RWPE2 (cell line): Measurements from ENCODE around the gene PRSS38.

ENCODE experiments used
- ATAC-seq: fragments of 200-7000 bp; cut with Tn5 transposase; 3 replicates; pipeline ENCODE4 v1.9.1; 2021; ENCODE audit warnings: low read depth
- DNase-seq: peaks from one replicate; pipeline ENCODE4 v3.0.0-alpha.2; 2020; ENCODE audit warnings: low spot score
- H3K27ac ChIP-seq: fragments of 450-650 bp; 2 replicates; pipeline ENCODE4 v1.5.1; 2017; ENCODE audit warnings: mild to moderate bottlenecking; ENCODE audit not compliant: poor library complexity, severe bottlenecking
- H3K27me3 ChIP-seq: fragments of 250-450 bp; sonication (Bioruptor Pico); 2 replicates; pipeline ENCODE4 v1.5.1; 2021; ENCODE audit warnings: mild to moderate bottlenecking, moderate library complexity; ENCODE audit not compliant: insufficient read depth, poor library complexity, severe bottlenecking
- H3K36me3 ChIP-seq: fragments of 250-450 bp; sonication (Bioruptor Pico); 2 replicates; pipeline ENCODE4 v1.5.1; 2020; ENCODE audit warnings: low read depth, mild to moderate bottlenecking, moderate library complexity
- H3K4me1 ChIP-seq: fragments of 250-450 bp; sonication (Bioruptor Pico); 2 replicates; pipeline ENCODE4 v1.5.1; 2021; ENCODE audit warnings: mild to moderate bottlenecking, moderate library complexity; ENCODE audit not compliant: insufficient read depth, poor library complexity, severe bottlenecking
- H3K4me3 ChIP-seq: fragments of 250-450 bp; sonication (Bioruptor Pico); 2 replicates; pipeline ENCODE4 v1.5.1; 2021; ENCODE audit warnings: mild to moderate bottlenecking, moderate library complexity; ENCODE audit not compliant: severe bottlenecking
- H3K9me3 ChIP-seq: fragments of 250-450 bp; sonication (Bioruptor Pico); 2 replicates; pipeline ENCODE4 v1.5.1; 2021; ENCODE audit warnings: mild to moderate bottlenecking, moderate library complexity; ENCODE audit not compliant: severe bottlenecking
- CTCF ChIP-seq: fragments of 450-650 bp; IDR thresholded peaks from one replicate; pipeline ENCODE4 v1.5.1; 2017; ENCODE audit warnings: mild to moderate bottlenecking, moderate library complexity; ENCODE audit not compliant: poor library complexity, severe bottlenecking

Gene PRSS38

GRCh38 chr1:227815468-227816409 lies at the start of gene PRSS38:
Gene PRSS38, plus strand, starts transcription at chr1:227815675. Its CDS starts 42 bp downstream, at chr1:227815717.
- Histone ChIP-seq H3K4me1 (no peaks in the 10 kb centered on the region), H3K27me3 (no peaks in the 10 kb centered on the region), H3K27ac (no peak within 1 kb of the TSS), H3K4me3 (no peak within 1 kb of the TSS), H3K9me3 (no peaks in the 10 kb centered on the region), H3K36me3 (no peaks in the 10 kb centered on the region)
- no peak for ATAC-seq
- DNase-seq, result no peak
- TF ChIP-seq CTCF, result no peak

- no peaks in the 10 kb centered on the region for H3K27me3 ChIP-seq
- ATAC-seq, result no peak
Measured at GRCh38 chr1:227766015-227766634, 49.4 kb upstream of the PRSS38 start.

GRCh38 chr1:227766653-227767277 lies 48.7 kb upstream of the PRSS38 start:
- no peaks in the 10 kb centered on the region for H3K9me3 ChIP-seq
- H3K27me3 ChIP-seq, result no peaks in the 10 kb centered on the region
- DNase-seq (no peak), ATAC-seq (no peak)
- H3K27ac ChIP-seq, result no peak overlapping the region
- no peaks in the 10 kb centered on the region for H3K36me3 ChIP-seq
- no peak for TF ChIP-seq CTCF
- no peak overlapping the region for H3K4me3 ChIP-seq
- H3K4me1 ChIP-seq, result peaks cover 14% of the 10 kb centered on the region

More at GRCh38 chr1:227766015-227766634, 49.4 kb upstream of the PRSS38 start:
- H3K4me1 ChIP-seq, result peaks cover 14% of the 10 kb centered on the region
- no peak overlapping the region for H3K27ac ChIP-seq
- H3K4me3 ChIP-seq, result no peak overlapping the region
- no peaks in the 10 kb centered on the region for H3K36me3 ChIP-seq
- DNase-seq, result no peak
- no peaks in the 10 kb centered on the region for H3K9me3 ChIP-seq
- no peak for TF ChIP-seq CTCF

GRCh38 chr1:227767401-227768124 lies 47.9 kb upstream of the PRSS38 start:
- DNase-seq (no peak), ATAC-seq (no peak)
- Histone ChIP-seq H3K27ac (no peak overlapping the region), H3K4me1 (peaks cover 13% of the 10 kb centered on the region), H3K27me3 (no peaks in the 10 kb centered on the region), H3K4me3 (no peak overlapping the region), H3K9me3 (no peaks in the 10 kb centered on the region), H3K36me3 (no peaks in the 10 kb centered on the region)
- no peak for TF ChIP-seq CTCF
